K562 (cell line): ENCODE measurements around the gene NFXL1. TPM values are rescaled to one million over a fixed set of nuclear protein-coding genes. Genes with fewer than 3 reads are reported as not detected.
"Not testable (repeated sequence)": the region's sequence is repeated elsewhere in the genome, so short reads cannot be mapped to it uniquely, and the experiment has no call there.

Experiments used
- ATAC-seq: fragments of 200-7000 bp; cut with Tn5 transposase; 3 replicates; pipeline ENCODE4 v1.9.1; 2020; ENCODE audit warnings: moderate library complexity
- BruUV-seq: library from RNA; stranded (reverse); fragments of 400-500 nt; replicated peaks from 2 replicates; lab custom pipeline; 2021; lab: Mats Ljungman, UMichigan
- CTCF ChIA-PET: fragments of 300-600 bp; formaldehyde crosslinking; extraction: SDS; loops from one replicate; lab custom pipeline; 2021; ENCODE audit warnings: low intra/inter-chr PET ratio; lab: Yijun Ruan, JAX
- POLR2A ChIA-PET: fragments of 300-600, 350-650 bp; sonication (Branson Sonifier 250); formaldehyde crosslinking; extraction: SDS; loops from one replicate; lab custom pipeline; 2021; ENCODE audit warnings: antibody characterized with exemption, inconsistent platforms; lab: Yijun Ruan, JAX
- DNase-seq, 4 experiments: peaks; one replicate each; pipeline versions ENCODE4 v3.0.0 to v3.0.0-alpha.2; 2011 to 2018; ENCODE audit warnings: low spot score in 3 of 4, mixed read lengths in 3 of 4; ENCODE audit errors: extremely low read depth in 1 of 4
- FAIRE-seq: peaks from 2 replicates; lab custom pipeline; 2011; peaks lifted over from hg19 to GRCh38; lab: Jason Lieb, UNC
- H2AFZ ChIP-seq: 2 replicates; pipeline ENCODE4 v1.6.0; 2011; ENCODE audit warnings: low read depth, low read length, control low read depth, inconsistent platforms
- H3K27ac ChIP-seq: fragments of 200-600 bp; 3 replicates; pipeline ENCODE4 v1.8.0; 2011; ENCODE audit warnings: low read depth, mild to moderate bottlenecking, control low read depth, inconsistent platforms, low read length, moderate library complexity, mixed read lengths; ENCODE audit errors: extremely low read depth
- H3K27me3 ChIP-seq, 2 experiments: fragments of 300-600 bp in 1 of 2; 2 replicates in 1 of 2; 3 replicates in 1 of 2; pipeline versions ENCODE4 v1.6.0 to v1.8.0; 2011; ENCODE audit warnings: inconsistent platforms in 2 of 2, low read length in 2 of 2, mild to moderate bottlenecking in 1 of 2, mixed read lengths in 1 of 2, moderate library complexity in 1 of 2; ENCODE audit not compliant: control insufficient read depth in 2 of 2, insufficient read depth in 2 of 2
- H3K36me3 ChIP-seq: fragments of 300-600 bp; 3 replicates; pipeline ENCODE4 v1.8.0; 2011; ENCODE audit warnings: mild to moderate bottlenecking, low read length, inconsistent platforms; ENCODE audit not compliant: control insufficient read depth, insufficient read depth
- H3K4me1 ChIP-seq, 2 experiments: fragments of 200-600 bp in 1 of 2; replicated peaks in 1 of 2; 2 replicates in 1 of 2; 3 replicates in 1 of 2; pipeline versions ENCODE4 v1.5.1 to v1.8.0; 2011; ENCODE audit warnings: inconsistent platforms in 2 of 2, low read length in 2 of 2, mild to moderate bottlenecking in 1 of 2, mixed read lengths in 1 of 2, moderate library complexity in 1 of 2; ENCODE audit not compliant: control insufficient read depth in 2 of 2, insufficient read depth in 2 of 2
- H3K4me2 ChIP-seq: 2 replicates; pipeline ENCODE4 v1.6.1; 2011; ENCODE audit warnings: low read length, control low read depth, inconsistent platforms, mixed read lengths; ENCODE audit not compliant: insufficient read depth
- H3K4me3 ChIP-seq: fragments of 200-600 bp; sonication (generic), shearing (Covaris generic); 2 replicates; pipeline ENCODE4 v1.5.1; 2016; ENCODE audit warnings: control low read depth, inconsistent platforms
- H3K79me2 ChIP-seq: fragments of 200-600 bp; 3 replicates; pipeline ENCODE4 v1.8.0; 2011; ENCODE audit warnings: low read length, inconsistent platforms; ENCODE audit not compliant: control insufficient read depth, insufficient read depth
- H3K9ac ChIP-seq, 2 experiments: 2 replicates each; pipeline versions ENCODE4 v1.6.0 to v1.6.1; 2011; ENCODE audit warnings: low read depth in 2 of 2, low read length in 2 of 2, control low read depth in 1 of 2, inconsistent platforms in 1 of 2, mild to moderate bottlenecking in 1 of 2, mixed read lengths in 1 of 2; ENCODE audit not compliant: insufficient read depth in 1 of 2
- H3K9me1 ChIP-seq: one replicate; pipeline ENCODE4 v1.6.0; 2011; ENCODE audit warnings: inconsistent platforms, mild to moderate bottlenecking, low read length, moderate library complexity; ENCODE audit not compliant: control insufficient read depth, insufficient read depth
- H3K9me3 ChIP-seq: replicated peaks from 2 replicates; pipeline ENCODE4 v1.5.1; 2011; ENCODE audit warnings: low read depth, low read length, inconsistent platforms; ENCODE audit not compliant: control insufficient read depth, insufficient read depth
- H4K20me1 ChIP-seq: replicated peaks from 2 replicates; pipeline ENCODE4 v1.6.1; 2011; ENCODE audit warnings: low read length, inconsistent platforms, mixed read lengths; ENCODE audit not compliant: control insufficient read depth, insufficient read depth
- BCOR ChIP-seq: fragments of 450-650 bp; IDR thresholded peaks from 2 replicates; pipeline ENCODE4 v1.6.1; 2016
- KDM1A ChIP-seq, 2 experiments: fragments of 450-650 bp; IDR thresholded peaks; 2 replicates each; pipeline ENCODE4 v1.6.1; 2016; ENCODE audit warnings: mild to moderate bottlenecking in 2 of 2
- TCF3 ChIP-seq: sonication (generic); formaldehyde crosslinking; IDR thresholded peaks from 2 replicates; pipeline ENCODE4 v1.4.0; 2020; ENCODE audit warnings: mild to moderate bottlenecking, missing genetic modification reagents
- ZNF146 ChIP-seq: IDR thresholded peaks from one replicate; pipeline ENCODE4 v1.6.1; 2018; ENCODE audit warnings: missing compliant biosample characterization; ENCODE audit not compliant: unreplicated experiment
- WGBS: fragments of 100-300 bp; shearing (Covaris generic); methylation state at CpG from one replicate; pipeline ENCODE4 v1.1.6; 2016; ENCODE audit warnings: low coverage, mixed read lengths; ENCODE audit not compliant: insufficient coverage; ENCODE audit errors: missing lambda C conversion rate; 5-methylcytosine and 5-hydroxymethylcytosine counted together
- in situ Hi-C: fragments of 300-500 bp; cut with MboI; formaldehyde crosslinking; loops from 4 replicates; pipeline ENCODE4 v1.15.0; 2018; ENCODE audit warnings: inconsistent platforms, mixed read lengths
- intact Hi-C: fragments of 100-400 bp; cut with micrococcal nuclease; formaldehyde crosslinking; loops from 2 replicates; pipeline ENCODE4 v1.14.2; 2022
- polyA plus RNA-seq, 8 experiments: library from polyadenylated mRNA; depleted of rRNA in 4 of 8; stranded (reverse) in 5 of 8; unstranded in 3 of 8; fragments of >200 nt; fragmentation: Nextera tagmentation in 2 of 8; fragmentation: Illumina TruSeq in 1 of 8; extraction: Ambion mirVana in 2 of 8; extraction: Trizol in 1 of 8; gene quantifications; 2 replicates each; pipeline versions ENCODE4 v1.2.1 to v1.2.3, GENCODE V29; 2011 to 2014; ENCODE audit warnings: inconsistent platforms in 1 of 8, missing spikeins in 1 of 8
- total RNA-seq, 7 experiments: library from RNA; depleted of rRNA in 6 of 7; stranded (reverse); fragments of >200 nt in 6 of 7; fragmentation: Illumina TruSeq in 2 of 7; extraction: Trizol in 2 of 7; gene quantifications; 2 replicates each; pipeline versions ENCODE4 v1.2.1 to v1.2.3, GENCODE V29; 2011 to 2021; ENCODE audit warnings: low replicate concordance in 1 of 7

NFXL1 gene
- total and polyA plus RNA-seq, 9 of the 15 experiments (the other 6 are each of a cell fraction or from before 2014, with no cell fraction given) = 7.5 to 27.0 (median 10.6) TPM

DNA sequence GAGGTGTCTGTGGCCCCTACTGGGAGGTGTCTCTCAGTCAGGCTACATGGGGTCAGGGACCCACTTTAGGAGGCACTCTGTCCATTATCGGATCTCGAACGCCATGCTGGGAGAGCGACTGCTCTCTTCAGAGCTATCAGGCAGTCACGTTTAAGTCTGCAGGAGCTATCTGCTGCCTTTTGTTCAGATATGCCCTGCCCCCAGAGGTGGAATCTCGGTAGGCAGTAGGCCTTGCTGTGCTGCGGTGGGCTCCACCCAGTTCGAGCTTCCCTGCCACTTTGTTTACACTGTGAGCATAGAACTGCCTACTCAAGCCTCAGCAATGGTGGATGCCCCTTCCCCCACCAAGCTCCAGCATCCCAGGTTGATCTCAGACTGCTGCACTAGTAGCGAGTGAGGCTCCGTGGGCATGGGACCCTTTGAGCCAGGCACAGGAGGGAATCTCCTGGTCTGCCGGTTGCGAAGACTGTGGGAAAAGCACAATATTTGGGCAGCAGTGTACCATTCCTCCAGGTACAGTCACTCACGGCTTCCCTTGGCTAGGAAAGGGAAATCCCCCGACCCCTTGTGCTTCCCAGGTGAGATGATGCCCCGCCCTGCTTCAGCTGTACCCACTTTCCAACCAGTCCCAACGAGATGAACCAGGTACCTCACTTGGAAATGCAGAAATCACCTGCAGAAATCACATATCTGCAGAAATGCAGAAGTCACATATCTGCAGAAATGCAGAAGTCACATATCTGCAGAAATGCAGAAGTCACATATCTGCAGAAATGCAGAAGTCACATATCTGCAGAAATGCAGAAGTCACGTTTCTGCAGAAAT, 8.3 kb upstream of the NFXL1 start:
- CTCF ChIA-PET = not testable (repeated sequence)

DNA sequence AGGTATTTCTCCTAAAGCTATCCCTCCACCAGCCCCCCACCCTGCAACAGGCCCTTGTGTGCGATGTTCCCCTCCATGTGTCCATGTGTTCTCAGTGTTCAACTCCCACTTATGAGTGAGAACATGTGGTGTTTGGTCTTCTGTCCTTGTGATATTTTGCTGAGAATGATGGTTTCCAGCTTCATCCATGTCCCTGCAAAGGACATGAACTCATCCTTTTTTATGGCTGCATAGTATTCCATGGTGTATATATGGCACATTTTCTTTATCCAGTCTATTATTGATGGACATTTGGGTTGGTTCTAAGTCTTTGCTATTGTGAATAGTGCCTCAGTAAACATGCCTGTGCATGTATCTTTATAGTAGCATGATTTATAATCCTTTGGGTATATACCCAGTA, 2.8 kb upstream of the NFXL1 start:
- TF ChIP-seq ZNF146 (CRISPR knock-in tag) (peak; percentile 79), BCOR (peak; percentile 35; the same call in 1 of the 2 replicates), KDM1A (IDR thresholded peaks at IDR 0.05) (peak in 1 of 2 experiments; percentile 23; a peak in 1 of 4 replicates)
- TF ChIP-seq, all 486 proteins: peak for 3; not testable (repeated sequence) for 483
- intact Hi-C loops, H3K9me3 ChIP-seq, H3K27ac ChIP-seq, DNase-seq, H3K9me1 ChIP-seq, H3K27me3 ChIP-seq, H4K20me1 ChIP-seq, BruUV-seq, H3K36me3 ChIP-seq, ATAC-seq, in situ Hi-C loops, H3K9ac ChIP-seq, H3K4me2 ChIP-seq, FAIRE-seq, H2AFZ ChIP-seq, CTCF ChIA-PET, H3K4me3 ChIP-seq, POLR2A ChIA-PET: not testable (repeated sequence)
- Histone ChIP-seq H3K79me2 (peaks cover 17% of the 10 kb centered on the region), H3K4me1 (peaks cover 11 to 17% of the 10 kb centered on the region in 2 experiments)
- WGBS = 85% methylated on average over 1 of the region's 1 CpG

More for the DNA sequence above, 8.3 kb upstream of the NFXL1 start:
- intact Hi-C loops, H3K27me3 ChIP-seq, BruUV-seq, H3K79me2 ChIP-seq, H2AFZ ChIP-seq, H3K9me3 ChIP-seq, H3K4me3 ChIP-seq, H3K9me1 ChIP-seq, H3K27ac ChIP-seq, H3K4me2 ChIP-seq, ATAC-seq, POLR2A ChIA-PET, H3K36me3 ChIP-seq, H3K4me1 ChIP-seq, FAIRE-seq, H3K9ac ChIP-seq, H4K20me1 ChIP-seq: not testable (repeated sequence)
- 3% methylated on average over 17 of the region's 17 CpGs for WGBS
- in situ Hi-C loops = loop anchor here (10.0 kb wide), 1 partner anchor 218 kb away; no protein-coding TSS in a partner anchor
- peak in 1 of 4 experiments; percentile 12 for DNase-seq
- 0 out of 2 replicates have a peak, but pooled peaks have one; percentile 16 for TF ChIP-seq TCF3 (CRISPR knock-in tag)
